ENCODE results near the gene LRMDA. TPM values are rescaled to one million over a fixed set of nuclear protein-coding genes. Genes with fewer than 3 reads are reported as not detected.

LRMDA gene
- total RNA-seq, 1 donor, result under 0.01 TPM

DNA sequence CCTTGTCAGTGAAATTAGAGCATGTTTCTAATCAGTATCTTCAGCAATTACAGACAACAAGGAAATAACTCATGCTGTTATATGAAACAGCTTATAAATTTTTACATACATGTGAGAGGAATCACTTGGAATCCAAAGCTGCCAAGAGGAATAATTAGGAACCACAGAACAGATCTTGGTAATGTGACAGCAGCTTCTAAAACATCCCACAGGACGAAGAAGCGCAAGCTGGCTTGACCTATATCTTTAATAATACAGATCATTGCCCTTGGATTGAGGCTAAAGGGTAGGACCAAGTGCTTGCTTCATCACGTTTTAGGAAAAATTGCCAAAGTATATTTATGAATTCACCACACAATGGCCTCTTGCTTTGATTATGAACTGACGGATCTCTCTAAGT lies 869.8 kb downstream of the LRMDA start:
- no peak overlapping the region for H3K4me3 ChIP-seq (ENCODE audit: low read depth, low read length)
- no peak for DNase-seq (ENCODE audit: low read depth)
- TF ChIP-seq, protein P1, sequence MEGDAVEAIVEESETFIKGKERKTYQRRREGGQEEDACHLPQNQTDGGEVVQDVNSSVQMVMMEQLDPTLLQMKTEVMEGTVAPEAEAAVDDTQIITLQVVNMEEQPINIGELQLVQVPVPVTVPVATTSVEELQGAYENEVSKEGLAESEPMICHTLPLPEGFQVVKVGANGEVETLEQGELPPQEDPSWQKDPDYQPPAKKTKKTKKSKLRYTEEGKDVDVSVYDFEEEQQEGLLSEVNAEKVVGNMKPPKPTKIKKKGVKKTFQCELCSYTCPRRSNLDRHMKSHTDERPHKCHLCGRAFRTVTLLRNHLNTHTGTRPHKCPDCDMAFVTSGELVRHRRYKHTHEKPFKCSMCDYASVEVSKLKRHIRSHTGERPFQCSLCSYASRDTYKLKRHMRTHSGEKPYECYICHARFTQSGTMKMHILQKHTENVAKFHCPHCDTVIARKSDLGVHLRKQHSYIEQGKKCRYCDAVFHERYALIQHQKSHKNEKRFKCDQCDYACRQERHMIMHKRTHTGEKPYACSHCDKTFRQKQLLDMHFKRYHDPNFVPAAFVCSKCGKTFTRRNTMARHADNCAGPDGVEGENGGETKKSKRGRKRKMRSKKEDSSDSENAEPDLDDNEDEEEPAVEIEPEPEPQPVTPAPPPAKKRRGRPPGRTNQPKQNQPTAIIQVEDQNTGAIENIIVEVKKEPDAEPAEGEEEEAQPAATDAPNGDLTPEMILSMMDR (IDR thresholded peaks at IDR 0.05; ENCODE audit: insufficient read depth, low read depth, low read length), result no peak

DNA sequence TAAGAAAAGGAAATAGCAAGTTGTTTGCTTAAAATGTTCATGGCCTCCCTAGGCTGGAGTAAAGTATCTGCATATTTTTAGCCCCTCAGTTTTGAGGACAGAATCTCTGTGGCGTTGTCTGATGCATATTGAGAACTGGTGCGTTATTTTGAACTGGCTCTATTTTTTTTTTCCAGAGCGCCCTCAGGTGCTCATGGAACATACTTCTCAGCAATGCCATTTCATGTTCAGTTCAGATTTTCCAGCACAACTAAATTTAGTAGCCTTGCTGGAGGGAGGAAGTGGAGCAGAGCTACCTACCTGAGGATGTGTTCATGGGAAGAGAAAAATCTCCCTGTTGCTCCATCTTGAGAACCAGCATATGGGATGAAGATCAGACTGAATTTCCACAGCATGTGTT lies 870.5 kb downstream of the LRMDA start:
- DNase-seq (ENCODE audit: low read depth), result no peak
- TF ChIP-seq, protein P1 (IDR thresholded peaks at IDR 0.05; ENCODE audit: insufficient read depth, low read depth, low read length), result no peak
- no peak overlapping the region for H3K4me3 ChIP-seq (ENCODE audit: low read depth, low read length)

DNA sequence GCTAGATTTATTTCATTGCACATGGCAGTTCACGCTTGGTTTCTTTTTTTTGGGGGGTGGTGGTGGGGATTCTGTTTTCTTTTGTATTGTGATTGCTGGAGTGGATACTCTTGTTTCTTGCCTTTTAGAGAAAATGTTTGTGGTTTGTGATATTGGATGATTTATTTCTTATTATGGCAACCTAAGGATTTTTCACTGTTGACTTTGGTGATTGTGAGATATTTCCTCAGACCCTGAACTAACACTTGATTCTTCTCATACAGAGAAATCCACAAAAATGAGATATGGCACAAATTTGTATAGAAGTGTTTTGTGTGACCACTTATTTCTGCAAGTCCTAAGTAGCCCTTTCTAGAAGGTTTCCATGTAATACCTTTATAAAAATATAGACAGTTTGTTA lies 871.1 kb downstream of the LRMDA start:
- DNase-seq (ENCODE audit: low read depth), result peak; percentile 62
- TF ChIP-seq, protein P1 (IDR thresholded peaks at IDR 0.05; ENCODE audit: insufficient read depth, low read depth, low read length), result no peak

DNA sequence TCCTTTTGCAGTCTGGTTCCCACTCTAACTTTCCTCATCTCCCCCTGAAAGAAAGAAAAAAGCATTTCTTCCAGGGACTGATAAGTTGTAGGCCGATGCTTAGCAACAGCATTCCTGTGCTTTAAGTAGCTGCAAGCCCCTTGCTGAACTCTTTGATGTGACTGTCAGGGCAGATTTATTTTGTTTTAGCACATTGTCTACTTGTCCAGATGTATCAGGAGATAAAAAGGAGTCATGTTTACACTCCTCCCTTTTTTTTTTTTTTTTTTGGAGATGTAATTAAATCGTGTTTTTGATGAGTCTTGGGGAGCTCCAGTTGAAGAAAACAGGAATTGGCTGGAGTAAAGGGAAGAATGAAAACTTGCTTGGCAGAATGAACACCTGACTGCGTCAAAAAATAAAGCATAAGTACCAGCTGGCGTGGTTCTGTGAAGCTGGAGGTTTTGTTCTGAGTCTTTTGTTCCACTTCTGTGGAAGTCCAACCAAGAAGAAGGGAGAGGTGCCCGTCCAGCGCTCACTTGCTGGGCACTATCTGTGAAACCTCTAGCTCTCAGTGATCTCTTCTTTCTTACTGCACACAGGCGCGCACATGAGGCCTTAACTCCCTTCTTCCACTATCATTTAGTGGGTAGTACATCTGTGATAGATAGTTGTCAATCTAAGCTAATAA lies 871.7 kb downstream of the LRMDA start:
- peak; percentile 75 for DNase-seq (ENCODE audit: low read depth)
- TF ChIP-seq, protein P1 (IDR thresholded peaks at IDR 0.05; ENCODE audit: insufficient read depth, low read depth, low read length), result no peak
- H3K4me3 ChIP-seq (ENCODE audit: low read depth, low read length), result no peak overlapping the region

More for the DNA sequence above, 871.1 kb downstream of the LRMDA start:
- H3K4me3 ChIP-seq (ENCODE audit: low read depth, low read length), result no peak overlapping the region

DNA sequence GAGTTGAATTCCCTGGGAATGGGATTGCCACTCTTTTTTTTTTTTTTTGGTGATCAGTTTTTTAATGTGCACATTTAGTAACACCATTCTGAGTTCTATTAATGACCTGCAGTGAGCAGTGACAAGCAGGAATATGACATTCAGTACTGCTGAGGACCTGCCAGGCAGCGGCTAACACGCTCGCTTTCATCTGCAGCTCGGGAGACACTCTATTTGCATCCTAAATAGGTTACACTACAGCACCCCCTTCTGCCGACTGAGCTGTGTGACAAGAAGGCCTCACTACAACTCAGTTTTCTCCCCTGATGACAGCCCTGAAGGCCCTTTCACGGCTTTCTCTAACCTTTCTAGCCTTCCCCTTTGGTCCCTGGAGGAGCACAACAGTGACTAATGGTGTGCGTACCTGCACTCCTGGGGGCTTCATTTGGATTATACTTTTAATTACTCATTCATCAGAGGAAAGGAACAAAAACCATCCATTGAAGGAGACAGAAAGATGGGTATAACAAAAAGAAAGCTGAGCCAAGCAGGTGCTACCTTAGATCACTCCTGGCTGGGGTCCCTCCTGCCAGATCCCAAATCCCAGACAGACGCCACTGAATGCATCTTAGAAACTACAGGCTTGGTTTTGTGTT lies 872.4 kb downstream of the LRMDA start:
- DNase-seq (ENCODE audit: low read depth), result peak; percentile 89
- H3K4me3 ChIP-seq (ENCODE audit: low read depth, low read length), result no peak overlapping the region
- TF ChIP-seq, protein P1 (IDR thresholded peaks at IDR 0.05; ENCODE audit: insufficient read depth, low read depth, low read length), result peak; percentile 77

DNA sequence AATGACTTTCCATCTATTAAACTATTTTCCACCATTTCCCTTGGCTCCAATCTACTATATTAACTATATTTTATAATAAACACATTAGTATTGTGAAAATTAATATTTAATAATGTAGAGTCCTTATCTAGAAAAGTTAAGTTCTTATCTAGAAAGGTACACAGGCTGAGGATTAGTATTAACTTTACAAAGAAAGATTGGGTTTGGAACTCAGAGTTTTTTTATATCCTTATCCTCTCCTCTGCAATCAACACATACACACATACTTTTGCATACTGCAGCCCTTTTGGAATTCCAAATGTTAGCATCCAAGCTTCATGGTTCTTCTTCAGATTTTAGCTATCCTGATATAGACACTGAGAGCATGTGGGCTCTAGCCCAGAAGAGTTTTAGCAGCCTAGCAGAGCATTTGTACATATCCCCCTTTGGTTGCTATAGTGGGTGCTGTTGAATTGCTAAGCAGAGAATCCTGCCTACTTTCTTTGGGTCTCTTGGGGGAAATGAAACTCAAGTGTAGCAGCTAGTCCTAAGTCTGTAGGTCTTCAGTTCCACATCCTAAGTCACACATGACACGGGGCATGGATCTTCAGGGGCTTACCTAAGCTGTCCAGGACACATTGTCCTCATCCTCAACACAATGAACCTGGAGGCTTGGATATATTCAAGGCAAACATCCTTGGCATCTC lies 874.6 kb downstream of the LRMDA start:
- H3K4me3 ChIP-seq (ENCODE audit: low read depth, low read length), result no peak overlapping the region
- TF ChIP-seq, protein P1 (IDR thresholded peaks at IDR 0.05; ENCODE audit: insufficient read depth, low read depth, low read length), result no peak
- DNase-seq (ENCODE audit: low read depth), result no peak

All from fibroblast of villous mesenchyme (primary cell).